Measurements from ENCODE around the gene PTPRU.

Gene PTPRU

GRCh38 chr1:29247571-29248273, 11.4 kb downstream of the PTPRU start:
- TF ChIP-seq GATA2 (IDR thresholded peaks at IDR 0.05; ENCODE audit: low read depth, low read length) = no peak
- no peak for TF ChIP-seq GATA3 (IDR thresholded peaks at IDR 0.05; ENCODE audit: low read depth, low read length)

DNA sequence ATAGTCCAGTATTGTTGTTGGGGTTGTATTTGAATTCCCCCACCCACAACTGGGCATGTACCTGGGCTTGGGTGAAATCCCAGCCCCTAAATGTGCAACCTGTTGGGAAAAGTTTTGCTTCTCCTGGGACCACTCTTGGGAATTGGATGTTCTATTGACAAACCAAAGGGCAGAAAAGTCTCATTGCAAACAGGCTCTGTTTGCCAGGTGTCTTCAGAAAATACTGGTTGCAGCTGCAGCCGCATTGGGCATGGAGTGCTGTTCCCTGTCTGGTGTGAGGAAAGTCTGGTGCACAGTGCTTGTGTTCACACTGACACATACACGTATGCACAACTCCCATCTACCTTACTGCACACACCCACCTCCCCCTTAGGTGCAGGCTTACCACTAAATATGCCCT, 12.1 kb downstream of the PTPRU start:
- no peak for TF ChIP-seq GATA3 (IDR thresholded peaks at IDR 0.05; ENCODE audit: low read depth, low read length)

DNA sequence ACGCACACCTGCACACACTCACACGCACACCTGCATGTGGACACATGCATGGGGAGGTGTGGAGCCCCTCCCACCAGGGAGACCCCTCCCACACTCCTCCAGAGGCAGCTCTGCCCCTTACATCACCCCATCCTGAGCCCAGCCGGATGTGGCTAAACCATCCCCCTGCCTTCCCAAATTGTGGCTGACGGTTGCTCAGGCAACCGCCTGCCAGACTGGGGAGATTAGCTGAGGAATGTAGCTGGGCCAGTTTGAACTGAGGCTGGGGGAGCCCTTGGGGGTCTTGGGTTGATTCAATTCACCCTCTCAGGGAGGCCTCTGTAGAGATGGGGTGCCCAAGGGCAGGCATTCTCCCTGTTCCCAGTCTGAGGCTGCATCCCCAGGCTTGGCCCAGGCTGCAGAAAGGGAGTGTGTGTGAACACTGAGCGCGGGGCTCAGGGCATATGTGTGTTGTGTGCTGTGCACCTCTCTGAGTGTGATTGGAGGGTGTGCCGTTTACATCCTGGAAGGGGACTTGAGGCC, 12.9 kb downstream of the PTPRU start:
- TF ChIP-seq GATA2 (IDR thresholded peaks at IDR 0.05; ENCODE audit: low read depth, low read length) (no peak), GATA3 (IDR thresholded peaks at IDR 0.05; ENCODE audit: low read depth, low read length) (no peak)

DNA sequence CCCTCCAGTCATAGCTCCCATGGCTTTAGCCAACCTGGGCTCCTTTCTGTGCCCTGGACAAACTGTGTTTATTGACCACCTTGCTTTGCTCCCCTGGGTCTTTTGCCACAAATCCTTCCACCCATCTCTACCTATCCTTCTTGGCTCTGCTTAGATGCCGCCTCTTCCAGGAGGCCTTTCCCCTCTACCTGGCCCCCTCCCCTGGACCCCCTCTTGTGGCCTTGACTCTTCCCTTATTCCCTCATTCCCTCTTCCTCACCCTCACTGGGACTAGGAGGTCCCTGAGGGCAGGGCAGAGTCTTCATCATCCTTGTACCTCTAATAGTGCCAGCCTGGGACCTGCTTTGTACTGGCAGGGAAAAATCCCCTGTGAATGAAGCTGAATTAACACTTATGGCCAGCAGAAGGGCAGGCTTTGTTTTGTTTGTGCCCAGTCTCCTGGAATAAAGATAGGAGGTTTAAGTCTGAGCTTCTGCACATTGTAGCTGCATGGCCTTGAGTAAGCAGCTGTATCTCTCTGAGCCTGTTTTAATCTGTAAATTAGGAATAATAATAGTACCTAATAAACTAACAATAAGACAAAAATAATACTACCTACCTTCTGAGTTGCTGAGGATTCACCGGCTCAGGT, 13.7 kb downstream of the PTPRU start:
- TF ChIP-seq GATA2 (IDR thresholded peaks at IDR 0.05; ENCODE audit: low read depth, low read length) (no peak), GATA3 (IDR thresholded peaks at IDR 0.05; ENCODE audit: low read depth, low read length) (no peak)

DNA sequence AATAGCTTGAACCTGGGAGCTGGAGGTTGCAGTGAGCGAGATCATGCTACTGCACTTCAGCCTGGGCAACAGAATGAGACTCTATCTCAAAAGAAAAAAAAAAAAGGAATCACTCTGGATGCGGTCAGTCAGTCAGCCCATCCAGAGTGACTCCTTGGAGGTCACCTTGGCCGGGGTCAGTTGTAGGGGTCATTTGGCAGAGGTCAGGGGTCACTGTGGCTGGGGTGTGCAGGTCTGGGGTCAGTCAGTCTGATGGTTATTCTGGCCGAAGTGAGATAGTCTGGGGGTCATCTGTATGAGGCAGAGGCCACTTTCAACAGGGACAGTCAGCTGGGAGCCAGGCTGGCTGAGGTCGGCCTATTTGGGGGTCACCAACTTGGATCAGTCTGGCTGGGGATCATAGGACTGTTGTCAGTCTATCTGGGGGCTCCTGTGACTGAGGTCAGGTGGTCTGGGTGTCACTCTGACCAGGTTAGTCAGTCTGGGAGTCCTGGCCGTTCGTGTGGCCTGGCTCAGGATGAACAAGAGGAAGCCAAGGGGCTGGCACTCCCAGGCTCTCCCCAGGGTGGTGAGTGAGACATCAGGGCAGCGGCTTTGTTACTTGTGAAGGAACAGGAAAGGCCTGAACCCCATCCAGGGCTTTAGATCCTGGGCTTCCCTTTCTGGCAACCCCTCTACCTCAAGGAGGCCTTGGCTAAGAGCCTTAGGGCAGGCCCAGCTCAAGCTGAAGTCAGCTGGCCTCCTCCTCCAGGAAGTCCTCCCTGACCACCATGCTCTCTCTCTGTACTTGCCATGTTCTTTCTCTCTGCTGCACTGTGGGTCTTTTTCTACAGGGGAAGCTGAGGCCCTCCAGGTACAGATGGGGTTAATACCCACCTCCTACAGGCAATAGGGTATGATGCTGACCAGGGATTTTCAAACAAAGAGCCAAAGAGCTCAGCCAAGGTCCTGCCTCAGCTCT, 15.1 kb downstream of the PTPRU start:
- TF ChIP-seq GATA2 (IDR thresholded peaks at IDR 0.05; ENCODE audit: low read depth, low read length) = no peak
- no peak for TF ChIP-seq GATA3 (IDR thresholded peaks at IDR 0.05; ENCODE audit: low read depth, low read length)

DNA sequence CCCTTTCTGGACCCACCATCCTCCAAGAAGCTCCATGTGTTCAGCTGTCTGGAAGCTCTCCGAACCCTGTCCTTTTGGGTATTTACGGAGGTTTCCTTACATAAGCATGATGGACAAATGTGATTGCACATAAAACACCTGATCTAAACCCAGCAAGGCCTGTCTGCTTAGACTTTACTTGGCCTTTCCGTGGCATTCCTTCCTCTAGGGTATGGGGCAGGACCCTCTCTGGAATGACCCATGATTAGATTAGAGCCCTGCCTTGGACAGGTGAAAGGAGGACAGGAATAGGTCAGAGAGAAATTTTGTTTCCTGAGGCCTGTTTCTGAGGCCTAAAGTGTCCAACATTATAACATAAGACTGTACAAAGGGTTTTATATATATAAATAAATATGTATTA, 16.9 kb downstream of the PTPRU start:
- no peak for TF ChIP-seq GATA3 (IDR thresholded peaks at IDR 0.05; ENCODE audit: low read depth, low read length)
- no peak for TF ChIP-seq GATA2 (IDR thresholded peaks at IDR 0.05; ENCODE audit: low read depth, low read length)

DNA sequence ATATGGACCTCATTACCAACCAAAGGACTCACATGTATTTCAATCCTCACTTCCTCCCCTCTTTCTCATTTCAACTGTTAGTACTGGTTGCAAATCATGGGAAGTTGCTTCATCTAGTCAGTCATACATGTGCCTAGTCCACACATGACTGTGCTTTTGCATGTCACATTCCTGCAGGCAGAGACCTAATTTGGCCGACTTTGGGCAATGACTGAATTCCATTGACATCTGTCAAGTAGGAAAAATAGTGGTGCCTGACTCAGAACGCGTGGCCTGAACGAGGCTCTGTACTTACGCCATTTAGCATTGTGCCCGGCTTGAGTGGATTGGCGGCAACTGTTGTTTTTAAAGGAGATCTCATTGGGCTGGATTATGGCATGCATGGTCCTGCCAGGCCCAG, 18.0 kb downstream of the PTPRU start:
- no peak for TF ChIP-seq GATA2 (IDR thresholded peaks at IDR 0.05; ENCODE audit: low read depth, low read length)
- no peak for TF ChIP-seq GATA3 (IDR thresholded peaks at IDR 0.05; ENCODE audit: low read depth, low read length)

GRCh38 chr1:29255134-29255666, 18.9 kb downstream of the PTPRU start:
- TF ChIP-seq GATA2 (IDR thresholded peaks at IDR 0.05; ENCODE audit: low read depth, low read length) (no peak), GATA3 (IDR thresholded peaks at IDR 0.05; ENCODE audit: low read depth, low read length) (no peak)

- TF ChIP-seq GATA2 (IDR thresholded peaks at IDR 0.05; ENCODE audit: low read depth, low read length) (no peak), GATA3 (IDR thresholded peaks at IDR 0.05; ENCODE audit: low read depth, low read length) (no peak)
Observed at GRCh38 chr1:29256394-29256793, 20.1 kb downstream of the PTPRU start.

DNA sequence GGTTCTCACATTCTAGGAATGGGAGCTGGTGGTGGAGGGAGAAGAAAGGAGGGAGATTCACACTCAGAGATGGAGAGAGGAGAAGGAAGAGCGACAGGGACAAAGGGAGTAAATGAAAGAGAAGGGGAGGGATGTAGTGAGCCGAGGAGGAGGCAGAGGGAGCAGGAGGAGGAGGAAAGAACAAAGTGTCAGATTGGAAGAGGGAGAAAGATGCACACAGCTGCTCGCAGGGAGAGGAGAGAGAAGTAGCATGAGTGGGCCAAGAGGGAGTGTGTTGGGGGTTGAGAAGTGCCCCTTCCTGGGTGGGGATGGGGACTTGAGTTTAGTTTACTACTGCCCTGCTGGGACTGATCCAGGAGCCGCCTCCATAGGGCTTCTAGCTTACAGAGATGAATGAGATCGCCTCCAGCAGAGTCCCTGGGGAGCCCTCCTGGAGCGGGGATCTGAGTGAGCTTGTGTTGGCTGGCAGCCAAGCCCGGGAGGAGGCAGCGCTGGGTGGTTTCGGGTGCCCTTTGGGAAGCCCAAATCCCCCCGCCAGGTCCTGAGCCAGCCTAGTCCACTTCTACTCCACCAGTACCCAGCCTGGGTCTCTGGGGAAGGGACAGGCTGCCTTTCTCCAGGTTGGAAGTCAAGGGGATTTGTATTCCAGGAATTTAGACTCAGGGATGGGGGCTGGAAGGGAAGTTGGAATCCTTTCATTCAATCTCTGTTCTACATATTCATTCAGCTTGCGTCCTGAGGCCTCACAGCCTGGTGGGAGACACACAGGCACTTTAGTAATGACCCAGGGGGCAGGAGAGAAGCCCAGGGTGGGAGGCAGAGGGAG, 20.9 kb downstream of the PTPRU start:
- TF ChIP-seq GATA2 (IDR thresholded peaks at IDR 0.05; ENCODE audit: low read depth, low read length) (no peak), GATA3 (IDR thresholded peaks at IDR 0.05; ENCODE audit: low read depth, low read length) (no peak)

- TF ChIP-seq GATA3 (IDR thresholded peaks at IDR 0.05; ENCODE audit: low read depth, low read length) (no peak), GATA2 (IDR thresholded peaks at IDR 0.05; ENCODE audit: low read depth, low read length) (no peak)
Observed at GRCh38 chr1:29258189-29258975, 22.1 kb downstream of the PTPRU start.

DNA sequence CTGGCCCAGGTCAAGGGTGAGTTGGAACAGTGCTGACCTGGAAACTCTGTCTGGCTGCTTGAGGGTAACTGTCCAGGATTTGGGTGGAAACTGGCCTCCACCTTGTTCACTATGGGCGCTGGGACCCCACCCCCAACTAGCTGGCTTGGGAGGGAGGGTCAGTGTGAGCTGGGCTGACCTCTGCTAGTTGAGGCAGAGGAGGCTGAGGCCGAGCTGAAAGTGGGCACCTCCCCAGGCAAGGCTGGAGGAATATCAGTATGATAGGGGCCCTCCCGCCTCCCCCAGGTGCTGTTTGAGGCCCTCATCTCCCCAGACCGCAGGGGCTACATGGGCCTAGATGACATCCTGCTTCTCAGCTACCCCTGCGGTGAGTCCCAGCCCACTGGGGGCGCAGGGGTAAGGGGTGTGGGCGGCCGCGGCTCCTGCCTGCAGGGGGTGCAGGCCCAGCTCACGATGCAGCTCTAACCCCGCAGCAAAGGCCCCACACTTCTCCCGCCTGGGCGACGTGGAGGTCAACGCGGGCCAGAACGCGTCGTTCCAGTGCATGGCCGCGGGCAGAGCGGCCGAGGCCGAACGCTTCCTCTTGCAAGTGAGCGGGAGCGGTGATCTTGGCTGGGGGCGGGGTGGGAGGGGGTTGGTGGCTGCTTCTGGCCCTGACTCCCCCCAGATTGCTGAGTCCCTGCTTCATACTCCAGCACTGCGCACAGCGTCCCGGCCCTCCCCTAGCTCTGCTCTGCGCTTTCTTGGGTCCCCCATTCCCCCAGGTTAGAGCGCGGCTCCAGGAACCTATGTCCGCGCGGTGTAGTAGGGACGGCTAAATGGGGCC, 22.9 kb downstream of the PTPRU start:
- no peak for TF ChIP-seq GATA2 (IDR thresholded peaks at IDR 0.05; ENCODE audit: low read depth, low read length)
- TF ChIP-seq GATA3 (IDR thresholded peaks at IDR 0.05; ENCODE audit: low read depth, low read length) = no peak
